ENCODE results near the gene LMO7.

GRCh38 chr13:75855216-75855615, 219.1 kb downstream of the LMO7 start:
- TF ChIP-seq POLR2A (IDR thresholded peaks at IDR 0.05; ENCODE audit: low read length), result no peak
- TF ChIP-seq GATA1 (IDR thresholded peaks at IDR 0.05; ENCODE audit: low read depth, low read length), result no peak

Measured in erythroblast (primary cell).